GM10266 (cell line): Measurements from ENCODE around the gene SEC14L6.

Source experiments
- DNase-seq: peaks from one replicate; pipeline ENCODE4 v3.0.0; 2012; ENCODE audit errors: extremely low spot score
- TF ChIP-seq, protein P1 (sequence below): IDR thresholded peaks from 2 replicates; pipeline ENCODE4 v1.5.1; 2012; ENCODE audit warnings: mild to moderate bottlenecking, low read depth; ENCODE audit not compliant: control insufficient read depth, insufficient read depth; ENCODE audit errors: missing control alignments

SEC14L6 gene

DNA sequence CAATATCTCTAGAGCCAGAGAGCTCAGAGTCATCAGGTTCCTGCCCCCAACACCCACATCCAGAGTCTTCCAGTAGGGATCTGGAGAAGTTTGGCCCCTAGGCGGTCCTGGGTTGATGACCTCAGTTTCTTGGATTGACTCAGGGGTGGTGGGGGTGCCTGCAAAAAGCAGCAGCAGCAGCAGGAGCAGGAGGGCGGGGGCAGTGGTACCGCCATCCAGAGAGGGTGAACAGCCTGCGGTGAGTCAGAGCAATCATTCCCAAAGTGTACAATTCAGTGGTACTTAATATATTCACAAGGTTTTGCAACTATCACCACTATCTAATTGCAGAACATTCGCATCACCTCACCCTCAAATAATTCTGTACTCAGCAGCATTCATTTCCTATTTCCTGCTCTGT lies 64.8 kb downstream of the SEC14L6 start:
- TF ChIP-seq, protein P1, sequence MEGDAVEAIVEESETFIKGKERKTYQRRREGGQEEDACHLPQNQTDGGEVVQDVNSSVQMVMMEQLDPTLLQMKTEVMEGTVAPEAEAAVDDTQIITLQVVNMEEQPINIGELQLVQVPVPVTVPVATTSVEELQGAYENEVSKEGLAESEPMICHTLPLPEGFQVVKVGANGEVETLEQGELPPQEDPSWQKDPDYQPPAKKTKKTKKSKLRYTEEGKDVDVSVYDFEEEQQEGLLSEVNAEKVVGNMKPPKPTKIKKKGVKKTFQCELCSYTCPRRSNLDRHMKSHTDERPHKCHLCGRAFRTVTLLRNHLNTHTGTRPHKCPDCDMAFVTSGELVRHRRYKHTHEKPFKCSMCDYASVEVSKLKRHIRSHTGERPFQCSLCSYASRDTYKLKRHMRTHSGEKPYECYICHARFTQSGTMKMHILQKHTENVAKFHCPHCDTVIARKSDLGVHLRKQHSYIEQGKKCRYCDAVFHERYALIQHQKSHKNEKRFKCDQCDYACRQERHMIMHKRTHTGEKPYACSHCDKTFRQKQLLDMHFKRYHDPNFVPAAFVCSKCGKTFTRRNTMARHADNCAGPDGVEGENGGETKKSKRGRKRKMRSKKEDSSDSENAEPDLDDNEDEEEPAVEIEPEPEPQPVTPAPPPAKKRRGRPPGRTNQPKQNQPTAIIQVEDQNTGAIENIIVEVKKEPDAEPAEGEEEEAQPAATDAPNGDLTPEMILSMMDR: no peak
- no peak for DNase-seq

DNA sequence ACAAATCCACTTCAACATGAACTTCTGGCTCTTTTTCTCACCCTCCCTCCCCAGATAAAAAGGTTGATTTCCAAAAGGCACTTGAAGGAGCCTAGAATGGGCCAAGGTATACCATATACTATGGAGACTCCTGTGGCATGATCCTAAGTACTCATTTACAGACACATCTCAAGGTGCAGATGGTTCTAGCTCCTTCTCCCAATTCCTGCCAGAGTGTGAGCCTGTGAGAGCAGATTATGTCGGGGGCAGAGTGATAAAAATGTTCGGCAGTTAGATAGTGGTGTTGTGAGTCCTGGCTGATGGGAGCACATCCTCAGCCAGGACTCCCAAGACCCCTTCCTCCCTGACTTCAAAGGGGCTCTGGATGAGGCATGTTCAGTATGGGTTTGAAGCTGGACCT lies 66.6 kb downstream of the SEC14L6 start:
- TF ChIP-seq, protein P1: no peak
- no peak for DNase-seq

DNA sequence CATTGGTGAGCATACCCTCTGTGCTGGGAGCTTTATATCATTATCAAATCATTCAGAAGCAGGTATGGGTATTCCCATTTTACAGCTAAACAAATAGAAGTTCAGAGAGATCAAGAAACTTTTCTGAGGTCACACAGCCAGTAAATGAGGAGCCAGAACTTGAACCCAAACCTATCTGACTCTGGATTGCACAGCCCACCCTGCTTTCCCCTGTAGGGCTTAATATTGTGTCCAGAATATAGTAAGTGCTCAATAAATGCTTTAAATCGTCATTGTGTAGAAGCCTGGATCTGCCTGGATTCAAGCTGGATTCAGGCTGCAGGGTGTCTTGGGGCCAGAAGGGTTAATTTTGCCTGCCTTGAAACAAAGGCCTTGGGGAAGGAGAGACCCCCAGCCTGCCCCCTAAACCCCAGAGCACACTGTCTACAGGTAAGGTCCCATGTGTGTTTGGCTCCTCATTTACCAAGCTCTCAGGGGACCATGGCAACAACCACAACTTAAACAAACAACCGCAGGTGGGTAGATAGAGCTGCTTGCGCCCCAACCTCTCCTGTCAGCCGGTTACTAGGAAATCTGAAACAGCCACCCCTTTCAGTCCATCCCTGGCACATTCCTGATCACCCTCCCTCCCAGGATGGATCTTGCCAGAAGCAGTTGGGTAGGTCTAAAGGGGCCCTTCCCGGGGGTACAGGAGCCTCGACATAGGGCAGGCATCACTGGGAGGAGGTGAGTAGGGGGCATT lies 71.7 kb downstream of the SEC14L6 start:
- no peak for DNase-seq

DNA sequence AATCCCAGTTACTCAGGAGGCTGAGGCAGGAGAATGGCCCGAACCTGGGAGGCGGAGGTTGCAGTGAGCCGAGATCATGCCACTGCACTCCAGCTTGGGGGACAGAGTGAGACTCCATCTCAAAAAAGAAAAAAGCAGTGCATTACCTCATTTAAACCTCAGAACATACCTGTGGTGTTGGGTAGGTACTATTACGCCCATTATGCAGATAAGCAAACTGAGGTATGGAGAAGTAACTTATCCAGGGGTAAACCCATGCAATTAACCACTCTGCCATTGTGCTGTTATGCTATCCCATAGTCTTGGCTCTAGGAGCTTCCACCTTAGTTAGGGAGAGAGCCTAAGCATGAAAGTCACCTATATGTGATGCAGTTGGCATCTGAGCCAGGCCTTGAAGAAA lies 72.4 kb downstream of the SEC14L6 start:
- TF ChIP-seq, protein P1: no peak
- DNase-seq: no peak

More for the DNA sequence above, 71.7 kb downstream of the SEC14L6 start:
- TF ChIP-seq, protein P1: no peak

DNA sequence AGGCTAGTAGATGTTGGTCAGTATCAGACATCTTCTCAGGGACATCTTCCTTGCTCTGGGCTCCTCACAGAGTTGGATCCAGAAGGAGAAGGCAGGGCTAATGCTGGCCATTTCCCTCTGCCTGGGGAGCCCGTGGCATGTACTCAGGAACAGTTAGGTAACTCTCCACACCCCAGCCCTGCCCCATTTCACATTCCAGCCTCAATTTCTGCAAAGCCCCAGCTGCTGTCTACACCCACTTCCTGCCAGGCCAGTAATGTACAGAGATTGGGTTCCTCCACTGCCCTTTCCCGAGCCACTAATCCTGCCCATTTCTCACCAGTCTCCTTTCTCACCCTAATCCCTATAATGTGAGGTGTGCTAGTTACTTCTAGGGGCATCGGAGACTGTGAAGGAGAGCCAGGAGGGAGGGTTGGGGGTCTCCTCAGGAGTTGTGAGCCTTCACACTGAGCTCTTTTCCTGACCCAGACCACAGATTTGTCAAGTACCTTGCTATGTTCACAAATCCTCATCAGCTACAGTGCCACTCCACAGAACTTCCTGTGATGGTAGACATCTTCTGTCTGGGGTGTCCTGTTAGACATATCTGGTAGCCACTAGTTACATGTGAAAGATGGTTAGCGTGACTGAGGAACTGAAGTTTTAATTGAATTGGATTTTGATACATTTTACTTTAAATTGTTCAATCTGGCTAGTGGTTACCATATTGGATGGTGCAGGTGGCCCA lies 73.4 kb downstream of the SEC14L6 start:
- TF ChIP-seq, protein P1: no peak
- no peak for DNase-seq
